ENCODE results near the gene ARHGAP15. TPM values are rescaled to one million over a fixed set of nuclear protein-coding genes. Genes with fewer than 3 reads are reported as not detected.

ARHGAP15 gene
- total RNA-seq, 2 donors from 2014 or later: 2.6 to 6.9 TPM

- no peak for DNase-seq (ENCODE audit: low spot score)
- no peaks in the 10 kb centered on the region for H3K4me1 ChIP-seq
- H3K9me3 ChIP-seq: no peaks in the 10 kb centered on the region
- no peaks in the 10 kb centered on the region for H3K36me3 ChIP-seq
- H3K4me3 ChIP-seq: no peak overlapping the region
- H3K27ac ChIP-seq: no peak overlapping the region
- TF ChIP-seq CTCF (IDR thresholded peaks at IDR 0.05): no peak
- H3K27me3 ChIP-seq: no peaks in the 10 kb centered on the region
Observed at GRCh38 chr2:143682436-143683055, 553.3 kb downstream of the ARHGAP15 start.

- H3K4me3 ChIP-seq: no peak overlapping the region
- no peaks in the 10 kb centered on the region for H3K36me3 ChIP-seq
- no peak overlapping the region for H3K27ac ChIP-seq
- H3K4me1 ChIP-seq: no peaks in the 10 kb centered on the region
- H3K27me3 ChIP-seq: no peaks in the 10 kb centered on the region
- no peak for TF ChIP-seq CTCF (IDR thresholded peaks at IDR 0.05)
- DNase-seq (ENCODE audit: low spot score): no peak
- no peaks in the 10 kb centered on the region for H3K9me3 ChIP-seq
Observed at GRCh38 chr2:143683977-143684376, 554.8 kb downstream of the ARHGAP15 start.

GRCh38 chr2:143684551-143685320 is 555.5 kb downstream of the ARHGAP15 start:
- Histone ChIP-seq H3K4me1 (no peaks in the 10 kb centered on the region), H3K9me3 (no peaks in the 10 kb centered on the region), H3K27me3 (no peaks in the 10 kb centered on the region), H3K27ac (no peak overlapping the region), H3K36me3 (no peaks in the 10 kb centered on the region), H3K4me3 (no peak overlapping the region)
- DNase-seq (ENCODE audit: low spot score): no peak
- TF ChIP-seq CTCF (IDR thresholded peaks at IDR 0.05): no peak

- Histone ChIP-seq H3K27me3 (no peaks in the 10 kb centered on the region), H3K4me3 (no peak overlapping the region), H3K9me3 (no peaks in the 10 kb centered on the region), H3K27ac (no peak overlapping the region), H3K36me3 (no peaks in the 10 kb centered on the region), H3K4me1 (no peaks in the 10 kb centered on the region)
- no peak for TF ChIP-seq CTCF (IDR thresholded peaks at IDR 0.05)
- DNase-seq (ENCODE audit: low spot score): no peak
Observed at GRCh38 chr2:143685421-143686078, 556.3 kb downstream of the ARHGAP15 start.

- Histone ChIP-seq H3K4me3 (no peak overlapping the region), H3K4me1 (no peaks in the 10 kb centered on the region), H3K36me3 (no peaks in the 10 kb centered on the region), H3K27ac (no peak overlapping the region), H3K9me3 (no peaks in the 10 kb centered on the region), H3K27me3 (no peaks in the 10 kb centered on the region)
- DNase-seq (ENCODE audit: low spot score): no peak
- TF ChIP-seq CTCF (IDR thresholded peaks at IDR 0.05): peak in 1 of 2 donors; percentile 71
Observed at GRCh38 chr2:143686585-143687164, 557.5 kb downstream of the ARHGAP15 start.

Measured in right atrium auricular region (tissue), 2 donors.